ENCODE results near the gene CASKIN1.

Gene CASKIN1

GRCh38 chr16:2195322-2196161 is 863 bp downstream of the CASKIN1 start:
- DNase-seq (ENCODE audit: low read depth in 2 of 2) = no peak

- peak in 1 of 2 donors; percentile 8 for DNase-seq (ENCODE audit: low read depth in 2 of 2)
Observed at GRCh38 chr16:2194852-2195321, 1.5 kb downstream of the CASKIN1 start.

DNA sequence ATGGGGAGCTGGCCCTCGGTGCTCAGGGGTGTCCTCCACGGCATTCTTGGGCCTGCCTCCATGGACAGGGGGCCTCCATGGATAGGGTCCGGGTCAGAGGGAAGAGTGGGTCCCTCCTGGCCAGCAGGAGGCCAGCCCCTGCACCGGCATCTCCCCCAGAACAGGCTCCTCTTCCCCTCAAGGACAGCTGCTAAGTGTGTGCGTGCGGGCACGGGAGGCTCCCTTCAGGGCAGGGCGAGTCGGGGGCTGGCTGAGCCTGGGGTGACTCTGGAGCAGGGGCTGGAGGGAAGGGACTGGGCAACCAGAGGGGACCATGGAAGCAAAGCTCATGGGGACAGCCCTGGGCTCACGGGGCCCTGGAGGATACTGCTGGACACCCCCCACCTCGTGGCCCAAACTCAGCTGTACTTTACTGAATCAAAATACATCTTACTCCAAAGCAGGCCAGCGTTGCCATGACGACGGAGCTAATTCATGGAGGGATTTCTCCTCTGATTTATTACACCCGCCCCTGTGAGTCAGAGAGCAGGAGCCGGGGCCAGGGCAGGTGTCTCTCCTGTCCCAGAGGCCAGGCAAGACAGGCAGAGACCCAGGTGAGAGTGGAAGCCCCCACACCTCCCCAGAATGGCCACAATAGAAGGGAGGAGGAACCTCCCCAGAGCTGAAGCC is 2.1 kb downstream of the CASKIN1 start:
- no peak for DNase-seq (ENCODE audit: low read depth in 2 of 2)

- DNase-seq (ENCODE audit: low read depth in 2 of 2) = no peak
Observed at GRCh38 chr16:2191446-2191706, 5.0 kb downstream of the CASKIN1 start.

GRCh38 chr16:2190659-2191445 is 5.6 kb downstream of the CASKIN1 start:
- no peak for DNase-seq (ENCODE audit: low read depth in 2 of 2)

DNA sequence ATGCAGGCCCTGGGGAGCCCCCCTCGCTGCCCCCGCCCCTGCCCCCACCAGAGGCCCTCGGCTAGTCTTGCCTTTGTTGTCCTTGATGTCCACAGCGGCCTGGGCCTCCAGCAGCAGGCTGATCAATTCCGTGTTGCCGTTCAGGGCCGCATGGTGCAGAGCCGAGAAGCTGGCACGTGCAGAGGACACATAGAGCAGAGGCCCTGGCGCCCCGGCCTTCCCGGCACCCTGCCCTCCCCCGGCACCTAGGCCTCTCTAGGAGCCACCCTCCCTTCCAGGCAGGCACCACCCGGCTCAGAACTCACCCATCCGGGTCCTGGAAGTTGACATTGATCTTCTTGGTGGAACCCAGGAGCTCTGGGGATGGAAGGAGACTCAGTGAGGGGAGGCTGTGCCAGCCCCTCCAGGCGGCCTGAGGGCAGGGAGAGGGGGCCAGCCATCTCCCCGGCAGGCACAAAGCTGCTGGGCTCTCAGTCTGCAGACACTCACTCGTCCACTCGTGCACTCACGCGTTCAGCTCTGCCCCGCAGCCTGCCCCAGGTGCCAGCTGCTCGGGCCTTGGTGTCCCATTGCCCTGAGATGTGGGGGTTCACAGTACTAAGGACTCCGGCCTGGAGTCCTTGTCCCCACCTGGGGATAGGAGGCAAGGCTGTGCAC is 6.3 kb downstream of the CASKIN1 start:
- DNase-seq (ENCODE audit: low read depth in 2 of 2) = no peak

DNA sequence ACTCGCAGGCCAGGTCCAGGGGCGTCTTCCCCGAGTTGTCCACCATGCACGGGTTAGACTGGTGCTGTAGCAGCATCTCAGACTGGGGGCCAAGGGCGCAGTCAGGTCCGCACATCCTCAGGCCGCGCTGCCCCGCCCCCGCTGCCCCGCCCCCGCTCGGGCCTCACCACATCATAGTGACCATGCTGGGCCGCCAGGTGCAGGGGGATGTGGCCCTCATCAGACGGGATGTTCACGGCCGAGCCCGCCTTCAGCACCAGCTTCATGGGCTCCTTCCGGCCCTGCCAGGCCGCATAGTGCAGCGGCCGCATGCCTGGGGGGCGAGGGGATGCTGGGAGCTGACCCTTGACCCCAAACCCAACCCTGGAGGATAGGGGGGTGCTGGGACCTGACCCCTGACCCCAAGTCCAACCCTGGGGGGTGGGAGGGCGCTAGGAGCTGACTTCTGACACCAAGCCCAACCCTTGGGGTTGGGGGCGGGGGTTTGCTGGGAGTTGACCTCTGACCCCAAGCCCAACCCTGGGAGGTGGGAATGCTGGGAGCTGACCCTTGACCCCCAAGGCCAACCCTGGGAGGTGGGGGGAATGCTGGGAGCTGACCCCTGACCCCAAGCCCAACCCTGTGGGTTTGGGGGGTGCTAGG is 7.0 kb downstream of the CASKIN1 start:
- no peak for DNase-seq (ENCODE audit: low read depth in 2 of 2)

DNA sequence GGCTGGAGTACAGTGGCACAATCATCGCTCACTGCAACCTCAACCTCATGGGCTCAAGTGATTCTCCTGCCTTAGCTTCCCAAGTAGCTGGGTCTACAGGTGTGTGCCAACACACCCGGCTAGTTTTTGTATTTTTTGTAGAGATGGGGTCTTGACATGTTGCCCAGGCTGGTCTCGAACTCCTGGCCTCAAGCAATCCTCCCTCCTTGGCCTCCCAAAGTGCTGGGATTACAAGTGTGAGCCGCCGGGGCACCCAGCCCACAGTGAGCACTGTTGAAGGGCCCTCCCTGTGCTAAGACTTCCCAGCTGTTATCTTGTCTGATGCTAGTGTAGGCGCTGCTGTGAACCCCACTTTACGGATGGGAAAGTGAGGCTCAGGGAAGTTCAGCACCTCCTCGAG is 8.0 kb downstream of the CASKIN1 start:
- no peak for DNase-seq (ENCODE audit: low read depth in 2 of 2)

- DNase-seq (ENCODE audit: low read depth in 2 of 2) = no peak
Observed at GRCh38 chr16:2187212-2187611, 9.2 kb downstream of the CASKIN1 start.

- DNase-seq (ENCODE audit: low read depth in 2 of 2) = no peak
Observed at GRCh38 chr16:2186505-2186904, 9.9 kb downstream of the CASKIN1 start.

GRCh38 chr16:2186064-2186463 is 10.3 kb downstream of the CASKIN1 start:
- DNase-seq (ENCODE audit: low read depth in 2 of 2) = no peak

DNA sequence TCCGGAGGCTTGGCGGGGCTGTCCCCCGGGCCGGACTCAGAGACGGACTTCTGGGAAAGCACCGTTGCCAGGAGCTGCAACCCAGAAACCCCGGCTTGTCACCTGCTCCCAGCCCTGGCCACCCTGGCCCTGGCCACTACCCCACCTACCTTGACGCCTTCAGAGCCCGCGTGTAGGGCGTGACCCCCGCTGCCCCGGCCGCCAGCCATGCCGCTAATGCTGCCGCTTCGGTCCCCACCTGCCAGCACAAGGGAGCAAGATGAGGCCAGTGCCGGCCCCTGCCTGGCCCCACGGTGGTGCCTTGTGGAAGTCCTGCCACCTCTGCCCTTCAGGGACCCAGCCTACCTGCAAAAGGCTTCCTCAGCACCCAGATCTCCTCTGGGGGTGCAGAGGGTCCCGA is 11.4 kb downstream of the CASKIN1 start:
- no peak for DNase-seq (ENCODE audit: low read depth in 2 of 2)

DNA sequence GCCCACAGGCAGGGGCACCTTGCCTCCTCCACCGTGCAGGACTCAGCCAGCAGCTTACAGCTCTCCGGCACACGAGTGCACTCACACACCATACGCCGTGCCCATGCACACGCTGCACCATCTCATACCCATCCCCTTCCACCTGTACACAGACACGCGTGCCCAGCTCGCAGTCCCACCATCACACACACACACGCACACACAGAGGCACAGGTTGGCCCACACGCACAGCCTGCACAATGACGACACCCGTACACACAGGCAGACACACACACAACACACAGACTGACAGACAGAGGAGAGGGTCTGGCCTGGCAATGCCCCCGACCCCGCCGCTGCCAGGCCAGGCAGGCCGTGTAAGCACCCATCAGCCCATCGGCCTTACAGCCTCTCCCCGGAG is 12.1 kb downstream of the CASKIN1 start:
- no peak for DNase-seq (ENCODE audit: low read depth in 2 of 2)

DNA sequence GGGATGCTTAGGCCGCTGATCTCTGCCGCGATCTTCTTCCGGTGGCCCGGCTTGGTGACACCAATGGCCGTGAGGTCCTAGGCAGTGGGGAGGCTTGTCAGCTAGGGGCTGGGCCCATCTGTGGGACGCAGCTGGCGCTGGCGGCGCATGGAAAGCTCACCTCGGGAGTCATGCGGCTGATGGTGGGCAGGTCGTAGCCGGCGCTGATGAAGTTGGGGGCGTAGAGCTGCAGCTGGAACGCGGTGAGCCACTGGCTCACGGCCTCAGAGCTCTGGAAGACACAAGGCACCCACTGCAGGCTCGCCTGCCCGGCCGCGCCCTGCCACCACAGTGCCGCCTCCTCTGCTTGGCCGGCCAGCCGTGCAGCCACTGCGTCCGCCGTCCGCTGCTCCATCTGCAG is 12.7 kb downstream of the CASKIN1 start:
- DNase-seq (ENCODE audit: low read depth in 2 of 2) = no peak

GRCh38 chr16:2181952-2182351 is 14.5 kb downstream of the CASKIN1 start:
- DNase-seq (ENCODE audit: low read depth in 2 of 2) = no peak

- DNase-seq (ENCODE audit: low read depth in 2 of 2) = no peak
Observed at GRCh38 chr16:2180962-2181923, 15.2 kb downstream of the CASKIN1 start.

- no peak for DNase-seq (ENCODE audit: low read depth in 2 of 2)
Observed at GRCh38 chr16:2180461-2180860, 15.9 kb downstream of the CASKIN1 start.

- DNase-seq (ENCODE audit: low read depth in 2 of 2) = no peak
Observed at GRCh38 chr16:2179576-2179975, 16.8 kb downstream of the CASKIN1 start.

GRCh38 chr16:2179107-2179501 is 17.3 kb downstream of the CASKIN1 start:
- DNase-seq (ENCODE audit: low read depth in 2 of 2) = no peak

GRCh38 chr16:2178321-2179106 is 17.9 kb downstream of the CASKIN1 start:
- DNase-seq (ENCODE audit: low read depth in 2 of 2) = no peak
